NCI-H526 (cell line): Measurements from ENCODE around the gene FCHSD2.
"Not testable (repeated sequence)": the region's sequence is repeated elsewhere in the genome, so short reads cannot be mapped to it uniquely, and the experiment has no call there.

ENCODE experiments used
- DNase-seq, 2 experiments: peaks; one replicate each; lab custom pipeline; 2025; lab: John Stamatoyannopoulos, UW

FCHSD2 gene

DNA sequence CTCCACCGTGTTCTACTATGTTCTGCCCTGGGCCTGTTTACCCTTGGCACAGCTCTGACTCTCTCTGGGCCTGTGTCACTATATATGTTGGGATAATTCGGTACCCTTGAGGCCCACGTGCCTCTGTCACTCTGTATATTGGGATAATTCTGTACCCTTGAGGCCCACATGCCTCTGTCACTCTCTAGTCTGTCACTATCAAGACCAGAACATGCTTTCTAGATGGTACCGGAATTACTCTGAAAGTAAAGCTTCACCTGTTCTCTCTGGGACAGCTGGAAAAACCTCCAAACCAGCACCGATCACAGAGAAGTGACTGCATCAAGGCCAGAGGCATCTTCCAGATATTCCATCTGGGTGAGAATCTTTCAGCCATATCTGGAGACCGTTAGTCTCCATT is 9.3 kb upstream of the FCHSD2 start:
- DNase-seq, result no peak

DNA sequence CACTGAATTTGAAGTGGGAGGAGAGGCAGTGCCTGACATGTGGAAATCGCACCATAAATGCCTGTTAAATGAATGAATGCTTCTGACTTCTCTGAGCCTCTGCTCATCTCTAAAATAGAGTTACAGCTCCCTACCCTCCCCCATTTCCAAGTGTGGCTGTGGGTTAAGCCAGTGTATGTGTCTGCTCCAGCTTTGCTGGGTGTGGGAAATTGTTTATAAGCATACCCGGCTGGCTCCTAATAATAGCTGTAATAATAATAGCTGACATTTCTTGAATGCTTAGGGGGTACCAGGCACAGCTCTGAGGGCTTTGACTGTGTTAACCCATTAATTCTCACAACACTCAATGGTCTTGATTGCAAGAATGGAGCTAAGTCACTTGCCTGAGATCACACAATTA is 7.0 kb upstream of the FCHSD2 start:
- DNase-seq, result no peak

DNA sequence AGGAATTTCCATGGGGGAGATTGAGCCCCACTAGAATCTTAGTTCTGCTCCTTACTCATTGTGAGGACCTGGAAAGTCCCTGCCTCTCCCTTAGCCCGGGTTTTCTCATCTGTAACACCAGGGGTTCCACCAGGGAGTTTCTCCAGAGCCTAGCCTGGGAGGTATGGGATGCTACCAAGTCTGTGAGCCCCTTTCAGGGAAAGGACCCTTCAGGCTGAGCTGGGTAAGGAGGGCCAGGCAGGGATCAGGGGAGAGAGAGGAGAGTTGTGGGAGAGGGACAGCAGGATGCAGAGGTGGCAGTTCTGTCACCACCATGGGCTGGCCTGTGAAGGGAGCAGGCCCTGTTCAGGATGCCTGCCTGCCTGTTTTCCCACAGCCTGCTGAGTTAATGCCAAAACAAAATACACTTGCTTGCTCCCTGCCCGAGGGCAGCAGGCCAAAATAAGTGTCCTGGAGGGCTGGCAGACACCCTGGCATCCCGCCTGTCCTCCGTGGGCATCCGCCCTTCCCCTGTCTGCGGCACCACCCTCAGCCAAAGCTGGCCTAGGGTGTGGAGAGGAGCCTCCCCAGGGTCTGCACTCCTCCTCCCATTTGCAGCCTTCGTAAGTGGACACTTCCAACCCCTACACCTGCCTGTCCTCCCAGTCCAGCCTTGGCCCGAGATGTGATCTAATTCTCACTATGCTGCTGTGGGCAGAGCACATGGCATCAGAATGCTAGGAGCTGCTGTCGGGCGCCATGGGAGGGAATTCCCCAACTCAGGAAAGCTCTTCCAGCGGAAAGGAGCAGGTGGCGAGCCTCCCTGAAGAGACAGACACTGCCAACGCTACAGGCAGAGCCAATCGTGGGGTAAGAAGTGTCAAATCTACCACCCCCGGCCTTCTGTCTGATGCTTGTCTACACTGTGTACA is 5.9 kb upstream of the FCHSD2 start:
- no peak for DNase-seq

DNA sequence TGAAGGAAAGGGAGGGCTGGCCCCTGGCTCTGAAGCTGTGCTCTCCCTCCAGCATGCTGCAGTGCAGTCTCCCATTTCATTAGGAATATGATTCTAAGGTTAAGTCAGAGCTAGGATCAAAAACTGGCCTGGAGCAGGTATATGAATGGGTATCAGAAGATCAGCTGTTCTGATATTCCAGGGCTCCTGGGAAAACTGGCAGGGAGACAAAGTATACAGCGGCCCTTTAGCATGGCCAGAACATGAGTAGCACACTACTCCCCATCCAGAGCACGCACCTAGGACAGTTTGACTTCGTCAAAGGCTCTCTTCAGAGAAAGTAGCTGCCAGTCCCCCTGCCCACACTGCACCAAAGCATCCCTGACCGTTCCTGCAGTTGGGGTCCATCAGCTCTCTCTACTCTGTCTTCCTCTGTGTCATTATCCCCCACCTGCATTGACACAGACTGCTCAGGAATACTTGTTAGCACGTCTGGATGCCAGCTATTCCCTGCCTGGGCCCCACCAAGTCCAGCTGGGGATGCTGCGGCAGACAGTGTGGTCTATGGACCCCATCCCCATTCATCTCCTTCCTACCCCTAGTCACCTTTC is 4.0 kb upstream of the FCHSD2 start:
- no peak for DNase-seq

DNA sequence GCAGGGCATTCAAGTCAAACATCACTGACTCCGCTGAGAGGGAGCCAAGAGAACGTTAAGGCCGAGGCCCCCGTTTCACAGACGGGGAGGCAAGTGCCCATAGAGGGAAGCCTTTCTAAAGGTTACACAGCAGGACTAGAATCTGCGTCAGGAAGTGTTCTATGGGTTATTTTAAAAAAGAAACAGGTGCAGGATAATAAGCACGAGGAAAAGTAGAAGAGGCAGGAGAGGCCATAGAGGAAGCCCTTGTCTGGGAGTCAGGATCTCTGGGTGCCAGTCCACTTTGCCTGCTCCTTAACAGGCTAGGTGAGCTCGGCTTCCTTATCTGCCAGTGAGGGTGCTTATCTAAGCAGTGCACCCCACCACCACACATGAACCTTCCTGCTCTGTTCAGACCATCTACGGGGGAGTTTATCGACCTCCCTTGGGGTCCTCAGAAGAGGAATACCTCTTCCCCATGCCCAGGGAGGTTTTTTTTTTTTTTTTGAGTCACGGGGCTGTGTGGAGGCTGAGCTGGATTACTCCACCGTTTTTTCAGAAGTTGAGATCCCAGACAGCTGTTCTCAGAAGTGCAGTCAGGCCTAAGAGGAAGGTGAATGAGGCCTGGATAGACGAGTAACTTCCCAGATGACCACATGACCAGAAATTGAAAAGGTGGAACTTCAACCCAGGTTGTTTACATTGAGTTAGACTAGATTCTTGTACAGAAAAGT is 1.2 kb upstream of the FCHSD2 start:
- DNase-seq, result peak; percentile 57 to 86

DNA sequence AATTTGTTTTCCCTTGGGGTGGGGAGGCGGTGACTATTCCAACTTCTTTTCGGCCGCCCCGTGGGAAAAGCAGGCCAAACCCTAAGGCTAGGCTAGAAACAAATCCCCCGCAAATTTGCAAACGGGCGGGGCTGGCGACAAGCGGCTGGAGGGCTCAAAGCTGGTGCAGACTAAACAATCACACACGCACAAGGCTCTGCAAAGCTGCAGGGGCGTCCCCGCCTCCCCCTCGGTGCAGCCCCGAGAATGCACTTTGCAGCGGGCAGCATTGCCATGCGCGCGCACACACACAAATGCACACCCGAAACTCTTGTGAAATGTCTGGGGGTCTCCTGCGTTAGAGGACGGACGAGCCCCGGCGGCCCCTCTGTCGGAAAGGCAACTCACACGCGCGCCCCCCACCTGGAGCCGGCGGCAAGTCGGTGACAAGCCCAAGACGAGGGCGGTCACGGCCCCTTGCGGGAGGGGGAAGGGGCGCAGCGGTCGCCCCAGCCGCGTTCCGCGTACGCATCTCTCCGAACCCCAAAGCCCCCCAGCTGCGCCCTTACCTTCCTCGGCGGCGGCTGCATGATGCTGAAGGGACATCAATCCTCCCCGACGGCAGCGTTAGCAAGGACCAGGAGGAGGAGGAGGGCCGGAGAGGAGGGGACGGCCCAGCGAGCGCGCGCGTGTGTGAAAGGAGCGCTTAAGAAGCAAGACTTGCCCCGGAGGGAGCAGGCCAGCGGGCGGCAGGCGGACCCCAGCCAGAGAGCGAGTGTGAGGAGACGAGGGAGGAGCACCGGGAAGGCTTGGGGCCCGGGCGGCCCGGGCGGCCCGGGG is 600 bp downstream of the FCHSD2 start:
- peak; percentile 63 to 93 for DNase-seq

DNA sequence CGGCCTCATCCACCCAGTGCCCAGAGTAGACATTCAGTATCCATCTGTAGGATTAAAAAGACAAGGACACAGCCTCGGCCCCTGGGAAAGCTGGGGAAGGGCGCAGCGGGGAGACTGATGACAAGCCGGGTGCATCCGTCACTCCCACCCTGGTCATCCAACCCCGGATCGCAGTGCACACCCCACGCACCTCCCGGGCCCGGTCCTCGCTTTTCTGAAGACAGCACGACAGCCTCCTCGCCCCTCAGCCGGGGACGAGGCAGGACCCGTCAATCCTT is 1.1 kb downstream of the FCHSD2 start:
- peak; percentile 55 to 76 for DNase-seq

DNA sequence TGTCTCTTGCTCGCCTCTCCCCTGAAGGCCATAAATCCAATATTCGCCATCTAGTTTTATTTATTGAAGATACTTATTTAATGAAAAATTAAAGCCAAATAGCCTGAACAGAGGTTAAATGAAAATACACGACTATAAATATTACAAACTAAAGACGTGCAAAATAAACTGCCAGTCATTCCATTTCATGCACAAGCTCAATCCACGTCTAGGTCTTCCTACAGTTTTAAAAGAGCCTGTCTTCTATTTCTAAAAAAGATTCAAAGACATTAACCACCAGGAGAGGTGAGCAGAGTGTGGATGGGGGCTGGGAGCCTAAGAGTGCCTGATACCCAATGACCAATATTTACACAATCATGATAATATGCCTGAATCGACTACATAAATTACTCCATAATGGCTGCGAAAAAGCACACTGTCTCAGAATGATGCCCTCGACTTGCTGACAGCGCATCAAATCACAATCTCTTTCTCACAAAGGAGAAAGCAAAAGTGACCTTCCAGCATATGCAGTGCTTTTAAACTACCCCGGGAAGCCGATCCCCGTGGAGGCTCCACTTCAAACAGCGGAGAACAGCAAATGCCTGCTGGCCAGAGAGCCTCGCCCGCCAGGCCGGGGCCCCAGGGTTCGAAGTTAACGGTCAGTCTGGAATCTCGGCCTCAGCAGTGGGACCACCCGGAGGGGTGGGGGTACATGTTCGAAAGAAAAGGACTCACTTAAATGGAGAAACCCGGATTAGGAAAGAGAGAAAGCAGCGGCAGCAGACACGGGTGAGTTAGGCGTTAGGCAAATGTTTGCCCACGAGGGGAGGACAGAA is 1.7 kb downstream of the FCHSD2 start:
- DNase-seq, result peak; percentile 45 to 70

DNA sequence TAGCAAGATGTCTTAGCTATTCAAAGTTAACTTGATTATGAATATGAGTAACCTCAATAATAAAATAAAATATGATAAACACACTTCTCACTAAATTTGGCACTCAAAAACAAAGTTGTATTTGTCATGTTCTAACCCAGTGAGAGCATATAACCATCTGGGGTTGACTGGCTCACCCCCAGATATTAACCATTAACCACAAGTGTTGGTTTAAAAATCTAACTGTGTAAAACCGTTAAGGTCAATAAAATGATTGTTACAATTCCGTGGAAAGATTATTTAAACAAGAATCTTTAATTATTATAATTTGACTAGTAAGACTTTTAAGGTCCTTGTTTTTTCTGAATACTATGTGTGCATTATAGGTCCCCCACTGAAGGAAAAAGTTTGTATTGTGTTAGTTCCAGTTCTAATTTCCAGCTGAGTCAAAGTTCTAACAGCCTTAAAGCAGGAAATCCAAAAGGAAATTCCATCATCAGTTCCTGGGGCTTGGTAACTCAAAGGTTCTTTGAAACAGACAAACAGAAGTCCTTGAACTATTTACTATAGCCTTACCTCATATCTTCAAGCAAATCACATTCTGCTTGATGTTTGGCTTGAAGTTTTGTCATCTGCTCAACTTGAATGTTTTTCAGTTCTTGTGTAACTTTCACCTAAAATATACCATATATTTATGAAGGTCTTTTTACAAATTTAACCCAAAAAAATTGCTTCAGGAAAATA is 2.5 kb downstream of the FCHSD2 start:
- DNase-seq, result no peak

DNA sequence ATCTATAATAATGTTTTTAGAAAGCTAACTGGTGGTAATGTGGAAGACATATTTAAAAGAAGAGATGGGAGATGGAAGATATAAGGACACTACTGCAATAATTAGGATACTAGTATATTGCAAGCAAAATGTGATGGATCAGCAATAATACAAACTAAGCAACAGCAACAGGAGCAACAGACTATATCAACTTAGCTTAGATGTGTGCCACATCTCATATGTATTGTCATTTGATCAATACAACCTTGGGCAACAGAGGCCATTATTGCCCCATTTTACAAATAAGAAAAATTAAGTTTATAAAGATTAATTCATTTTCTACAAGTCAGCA is 4.2 kb downstream of the FCHSD2 start:
- DNase-seq, result no peak

DNA sequence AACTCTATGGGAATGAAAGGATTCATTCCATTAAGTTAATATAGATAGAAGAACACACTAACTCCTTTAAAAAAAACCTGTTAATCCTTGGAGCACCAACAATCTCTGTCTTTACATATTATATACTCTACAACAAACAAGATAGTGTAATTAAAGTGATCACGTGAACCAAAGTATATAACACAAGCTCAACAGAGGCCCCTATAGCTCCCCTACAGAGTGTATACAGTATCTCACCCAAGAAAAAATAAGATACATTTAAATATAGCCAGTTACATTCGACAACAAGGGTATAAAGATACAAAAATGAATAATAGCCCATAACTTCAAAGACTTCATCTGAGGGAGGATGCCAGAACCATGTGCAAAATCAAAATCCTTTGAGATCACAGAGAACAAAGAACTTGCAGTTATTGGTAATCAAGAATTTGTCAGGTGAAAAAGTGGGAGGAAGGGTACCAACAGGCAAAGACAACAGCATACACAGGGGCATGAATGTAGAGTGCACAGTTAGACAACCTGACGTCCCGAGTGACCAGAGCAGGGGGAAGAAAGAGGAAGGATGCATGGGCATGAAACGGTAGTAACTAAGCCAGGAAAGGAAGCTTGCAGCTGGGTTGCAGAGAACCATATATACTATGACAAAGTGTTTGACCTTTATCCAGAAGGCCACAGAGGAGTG is 4.7 kb downstream of the FCHSD2 start:
- no peak for DNase-seq

DNA sequence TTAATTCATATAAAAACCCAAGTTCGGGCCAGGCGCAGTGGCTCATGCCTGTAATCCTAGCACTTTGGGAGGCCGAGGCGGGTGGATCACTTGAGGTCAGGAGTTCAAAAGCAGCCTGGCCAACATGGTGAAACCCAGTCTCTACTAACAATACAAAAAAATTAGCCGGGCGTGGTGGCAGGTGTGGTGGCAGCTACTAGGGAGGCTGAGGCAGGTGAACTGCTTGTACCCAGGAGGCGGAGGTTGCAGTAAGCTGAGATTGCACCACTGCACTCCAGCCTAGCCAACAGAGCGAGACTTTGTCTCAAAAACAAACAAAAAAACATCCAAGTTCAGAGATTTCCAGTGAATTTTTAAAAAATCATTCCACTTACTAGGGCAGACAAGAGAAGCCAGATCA is 5.4 kb downstream of the FCHSD2 start:
- not testable (repeated sequence) for DNase-seq

DNA sequence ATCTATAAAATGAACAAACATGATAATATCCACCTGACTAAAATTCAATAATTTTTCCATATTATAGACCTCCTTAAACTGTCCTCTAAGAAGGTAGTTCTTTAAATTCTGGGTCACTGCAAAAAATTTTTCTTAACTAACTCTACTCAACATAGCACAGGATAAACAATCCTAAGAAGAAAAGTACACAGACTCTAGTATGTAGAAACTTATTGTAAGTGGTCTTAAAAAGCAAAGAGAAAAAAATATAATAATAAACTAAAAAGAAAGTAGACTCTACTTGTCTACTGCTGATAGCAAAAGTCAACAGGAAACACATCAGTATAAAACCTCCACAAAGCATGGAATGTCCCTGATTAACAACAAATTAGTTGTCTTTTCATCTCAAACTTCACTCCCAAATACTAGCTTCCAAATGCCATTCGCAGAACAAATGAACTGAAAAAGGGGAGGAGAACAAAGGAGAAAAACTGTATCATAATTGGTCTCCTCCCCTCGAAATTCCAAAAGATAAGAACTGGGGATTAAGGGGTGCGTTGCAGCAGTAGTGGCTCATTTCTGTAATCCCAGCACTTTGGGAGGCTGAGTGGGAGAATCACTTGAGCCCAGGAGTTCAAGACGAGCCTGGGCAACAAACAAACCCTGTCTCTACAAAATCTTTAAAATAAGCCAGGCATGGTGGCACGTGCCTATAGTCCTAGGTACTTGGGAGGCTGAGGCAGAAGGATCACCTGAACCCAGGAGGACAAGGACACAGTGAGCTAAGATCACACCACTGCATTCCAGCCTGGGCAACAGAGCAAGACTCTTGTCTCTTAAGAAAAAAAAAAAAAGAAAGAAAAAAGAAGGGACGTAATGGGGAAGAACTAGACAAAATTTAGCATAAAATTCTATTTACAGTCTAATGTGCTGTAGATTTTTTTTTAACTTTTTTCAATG is 6.5 kb downstream of the FCHSD2 start:
- no peak for DNase-seq

DNA sequence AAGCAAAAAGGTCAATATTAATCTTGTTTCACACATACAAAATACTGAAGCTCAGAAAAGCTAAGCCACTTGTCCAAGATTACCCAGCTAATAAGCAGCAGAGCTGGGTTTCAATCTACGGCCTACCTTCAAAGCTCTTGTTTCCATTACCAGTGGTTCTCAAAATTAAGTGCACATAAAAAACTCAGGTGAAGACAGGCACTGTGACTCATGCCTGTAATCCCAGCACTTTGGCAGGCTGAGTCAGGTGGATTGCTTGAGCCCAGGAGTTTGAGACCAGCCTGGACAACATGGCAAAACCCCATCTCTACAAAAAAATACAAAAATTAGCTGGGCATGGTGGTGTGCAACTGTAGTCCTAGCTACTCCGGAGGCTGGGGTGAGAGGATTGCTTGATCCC is 9.8 kb downstream of the FCHSD2 start:
- not testable (repeated sequence) for DNase-seq

DNA sequence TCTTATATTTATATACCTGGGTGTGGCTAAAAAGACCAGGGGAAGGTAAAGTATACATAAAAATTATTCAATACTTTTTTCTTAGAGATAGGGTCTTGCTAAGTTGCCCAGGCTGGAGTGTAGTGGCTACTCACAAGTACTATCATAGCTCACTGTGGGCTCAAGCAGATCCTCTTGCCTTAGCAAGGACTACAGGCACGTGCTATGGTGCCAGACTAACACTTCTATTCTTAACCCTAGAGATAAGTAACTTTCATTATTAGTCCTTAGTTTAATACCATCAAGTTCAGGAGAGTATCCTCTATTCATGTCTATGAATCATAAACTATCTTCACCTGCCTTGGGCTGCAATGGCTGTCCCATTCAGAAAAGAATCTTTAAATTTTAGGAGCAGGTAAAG is 11.9 kb downstream of the FCHSD2 start:
- no peak for DNase-seq

DNA sequence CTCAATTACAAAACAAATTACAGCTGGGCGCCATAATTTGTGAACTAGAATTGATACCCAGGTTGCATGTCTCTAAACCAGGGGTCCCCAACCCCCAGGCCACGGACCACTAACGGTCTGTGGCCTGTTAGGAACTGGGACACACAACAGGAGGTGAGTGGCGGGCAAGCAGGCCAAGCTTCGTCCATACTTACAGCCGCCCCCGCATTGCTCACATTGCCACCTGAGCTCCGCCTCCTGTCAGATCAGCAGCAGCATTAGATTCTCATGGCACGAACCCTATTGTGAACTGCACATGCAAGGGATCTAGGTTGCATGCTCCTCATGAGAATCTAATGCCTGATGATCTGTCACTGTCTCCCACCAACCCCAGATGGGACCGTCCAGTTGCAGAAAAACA is 12.9 kb downstream of the FCHSD2 start:
- no peak for DNase-seq

DNA sequence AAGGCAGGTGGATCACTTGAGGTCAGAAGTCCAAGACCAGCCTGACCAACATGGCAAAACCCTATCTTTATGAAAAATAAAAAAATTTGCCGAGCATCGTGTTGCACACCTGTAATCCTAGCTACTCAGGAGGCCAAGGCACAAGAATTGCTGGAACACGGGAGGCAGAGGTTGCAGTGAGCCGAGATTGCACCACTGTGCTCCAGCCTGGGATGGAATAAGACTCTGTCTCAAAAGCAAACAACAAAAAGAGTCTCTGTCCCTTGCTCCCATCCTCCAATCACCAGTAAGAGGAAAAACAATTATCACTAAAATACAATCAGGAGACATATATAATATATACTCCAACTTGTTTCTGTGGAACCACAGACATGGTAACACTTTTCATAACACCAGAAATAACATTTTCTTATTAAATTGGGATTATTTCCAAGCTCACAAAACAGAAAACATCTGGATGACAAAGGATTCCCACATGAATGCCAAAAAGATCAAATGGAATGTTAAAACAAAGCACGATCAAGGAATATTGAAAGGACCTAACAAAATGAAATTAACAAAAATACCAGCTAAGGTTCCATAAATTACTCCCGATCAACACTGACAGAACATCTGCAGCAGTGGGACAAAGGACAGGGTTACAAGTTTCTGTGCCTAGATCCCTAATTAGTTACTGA is 15.2 kb downstream of the FCHSD2 start:
- no peak for DNase-seq

DNA sequence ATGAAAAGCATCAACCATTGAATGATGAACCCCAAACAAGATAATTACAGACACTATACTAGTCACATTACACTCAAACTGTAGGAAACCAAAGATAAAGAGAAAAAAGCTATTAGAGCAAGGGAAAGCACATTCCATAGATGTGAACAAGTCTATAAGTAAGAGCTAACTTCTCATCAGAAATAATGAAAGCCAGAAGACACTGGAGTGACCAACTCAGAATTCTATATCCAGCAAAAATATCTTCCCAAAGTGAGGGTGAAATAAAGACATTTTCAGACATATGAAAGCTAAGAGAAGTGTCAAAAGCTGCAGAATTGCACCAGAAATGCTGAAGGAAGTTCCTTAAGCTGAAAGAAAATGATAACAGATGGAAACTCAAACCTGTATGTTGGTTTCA is 17.3 kb downstream of the FCHSD2 start:
- no peak for DNase-seq

DNA sequence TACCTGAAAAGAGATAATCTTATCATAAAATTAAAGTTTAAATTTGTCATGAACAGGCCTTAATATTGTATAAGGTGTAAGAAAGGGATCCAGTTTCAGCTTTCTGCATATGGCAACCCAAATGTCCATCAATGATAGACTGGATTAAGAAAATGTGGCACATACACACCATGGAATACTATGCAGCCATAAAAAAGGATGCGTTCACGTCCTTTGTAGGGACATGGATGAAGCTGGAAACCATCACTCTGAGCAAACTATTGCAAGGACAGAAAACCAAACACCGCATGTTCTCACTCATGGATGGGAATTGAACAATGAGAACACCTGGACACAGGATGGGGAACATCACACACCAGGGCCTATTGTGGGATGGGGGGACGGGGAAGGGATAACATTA is 18.2 kb downstream of the FCHSD2 start:
- not testable (repeated sequence) for DNase-seq
